ENCODE results near the gene DENND6B. TPM values are rescaled to one million over a fixed set of nuclear protein-coding genes. Genes with fewer than 3 reads are reported as not detected.
A peak's percentile ranks its signal among the peaks of the same experiment; 100 is the strongest.

Gene DENND6B
- total RNA-seq, 4 donors from 2014 or later, result 4.3 to 14.3 (median 9.3) TPM

DNA sequence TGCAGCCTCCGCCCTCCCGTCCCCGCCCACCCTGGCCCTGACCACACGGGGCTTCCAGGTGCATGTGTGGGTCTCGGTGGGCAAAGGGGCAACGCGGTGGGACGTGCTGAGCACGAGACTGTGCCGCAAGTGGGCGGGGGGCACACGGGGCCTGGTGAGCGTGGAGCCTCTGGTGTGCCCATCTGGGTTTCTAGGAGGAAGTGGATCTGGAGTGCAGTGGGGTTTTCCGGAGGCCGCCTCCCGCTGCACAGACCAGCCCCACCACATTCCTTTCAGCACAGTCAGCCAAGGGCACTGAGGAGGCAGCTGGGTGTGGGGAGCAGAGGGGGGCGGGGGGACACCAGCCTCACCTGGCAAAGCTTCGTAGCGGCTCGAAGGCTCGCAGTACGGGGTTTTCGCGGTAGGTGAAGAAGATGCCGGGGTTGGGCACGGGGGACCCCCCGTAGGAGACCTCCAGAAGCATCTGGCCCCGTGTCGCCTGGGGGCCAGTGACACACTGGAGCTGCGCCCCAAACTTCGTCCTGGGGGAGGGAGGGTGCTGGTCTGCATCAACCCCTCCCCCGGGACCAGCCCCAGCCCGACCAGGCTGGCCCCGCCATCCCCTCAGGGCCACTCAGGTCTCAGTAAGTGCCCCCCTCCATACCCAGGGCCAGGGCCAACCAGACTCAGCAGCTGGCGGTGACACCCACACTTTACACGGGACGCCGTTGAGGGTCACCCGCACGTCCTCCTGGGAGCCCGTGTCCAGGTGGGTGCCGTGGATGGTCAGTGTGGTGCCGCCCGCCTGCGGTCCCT, 44.3 kb downstream of the DENND6B start:
- Histone ChIP-seq H3K4me1 (peaks cover 0 to 12% of the 10 kb centered on the region in 2 donors), H3K36me3 (peaks cover 90 to 91% of the 10 kb centered on the region in 2 donors), H3K4me3 (replicated peaks in 1 of 3) (no peak overlapping the region), H3K27ac (peak overlapping the region in 2 of 3 donors; percentile 46 to 65), H3K27me3 (no peaks in the 10 kb centered on the region), H3K9me3 (no peaks in the 10 kb centered on the region)
- intact Hi-C loops (cut with DNase I), result no loop called here
- WGBS, 2 donors, result 80 to 81% methylated on average over 17 to 36 of the region's 45 CpGs
- no peak for TF ChIP-seq POLR2A (IDR thresholded peaks at IDR 0.05)
- TF ChIP-seq, protein P1, sequence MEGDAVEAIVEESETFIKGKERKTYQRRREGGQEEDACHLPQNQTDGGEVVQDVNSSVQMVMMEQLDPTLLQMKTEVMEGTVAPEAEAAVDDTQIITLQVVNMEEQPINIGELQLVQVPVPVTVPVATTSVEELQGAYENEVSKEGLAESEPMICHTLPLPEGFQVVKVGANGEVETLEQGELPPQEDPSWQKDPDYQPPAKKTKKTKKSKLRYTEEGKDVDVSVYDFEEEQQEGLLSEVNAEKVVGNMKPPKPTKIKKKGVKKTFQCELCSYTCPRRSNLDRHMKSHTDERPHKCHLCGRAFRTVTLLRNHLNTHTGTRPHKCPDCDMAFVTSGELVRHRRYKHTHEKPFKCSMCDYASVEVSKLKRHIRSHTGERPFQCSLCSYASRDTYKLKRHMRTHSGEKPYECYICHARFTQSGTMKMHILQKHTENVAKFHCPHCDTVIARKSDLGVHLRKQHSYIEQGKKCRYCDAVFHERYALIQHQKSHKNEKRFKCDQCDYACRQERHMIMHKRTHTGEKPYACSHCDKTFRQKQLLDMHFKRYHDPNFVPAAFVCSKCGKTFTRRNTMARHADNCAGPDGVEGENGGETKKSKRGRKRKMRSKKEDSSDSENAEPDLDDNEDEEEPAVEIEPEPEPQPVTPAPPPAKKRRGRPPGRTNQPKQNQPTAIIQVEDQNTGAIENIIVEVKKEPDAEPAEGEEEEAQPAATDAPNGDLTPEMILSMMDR (IDR thresholded peaks at IDR 0.05), result no peak
- peak; percentile 73 to 75 for DNase-seq

DNA sequence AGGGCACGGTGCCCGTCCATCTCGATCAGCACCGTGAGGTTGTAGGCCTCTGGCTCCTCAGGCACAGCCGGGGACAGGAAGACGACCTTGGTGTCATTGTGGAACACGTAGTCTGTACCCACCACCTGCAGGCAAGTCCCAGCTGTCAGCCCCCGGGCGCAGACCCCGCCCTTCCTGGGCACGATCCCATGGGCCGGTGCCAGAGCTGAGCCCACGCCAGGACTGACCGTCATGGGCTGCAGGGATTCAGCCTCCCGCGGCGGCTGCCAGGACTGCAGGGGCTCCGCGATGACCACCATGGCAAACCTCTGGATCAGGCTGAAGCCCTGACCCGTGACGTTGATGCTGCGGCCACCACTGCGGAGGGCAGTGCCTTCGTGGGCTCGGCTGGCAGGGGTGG, 44.9 kb downstream of the DENND6B start:
- no peak for DNase-seq
- peaks cover 0 to 12% of the 10 kb centered on the region in 2 donors for H3K4me1 ChIP-seq
- TF ChIP-seq, protein P1 (IDR thresholded peaks at IDR 0.05), result no peak
- no peak for TF ChIP-seq POLR2A (IDR thresholded peaks at IDR 0.05)

DNA sequence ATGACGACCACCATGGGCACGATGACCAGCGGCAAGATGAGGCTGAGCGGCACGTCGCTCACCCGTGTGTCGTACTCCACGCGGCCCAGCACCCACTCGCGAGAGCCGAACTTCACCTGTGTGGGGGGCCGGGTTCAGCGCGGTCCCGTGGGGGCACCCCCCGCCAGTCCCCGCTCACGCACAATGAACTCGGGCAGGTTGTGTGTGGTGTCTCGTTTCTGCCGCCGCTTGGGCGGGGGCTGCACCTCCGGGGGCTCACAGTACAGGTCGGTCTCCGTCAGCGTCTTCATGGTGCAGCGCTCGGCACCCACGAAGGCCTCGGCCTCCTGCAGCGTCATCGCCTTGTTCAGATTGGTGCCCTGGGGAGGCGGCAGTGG, 45.4 kb downstream of the DENND6B start:
- Histone ChIP-seq H3K36me3 (peaks cover 89 to 90% of the 10 kb centered on the region in 2 donors), H3K4me3 (replicated peaks in 1 of 3) (no peak overlapping the region), H3K4me1 (peaks cover 0 to 12% of the 10 kb centered on the region in 2 donors), H3K9me3 (no peaks in the 10 kb centered on the region), H3K27me3 (no peaks in the 10 kb centered on the region), H3K27ac (no peak overlapping the region)
- DNase-seq, result no peak
- no peak for TF ChIP-seq POLR2A (IDR thresholded peaks at IDR 0.05)
- TF ChIP-seq, protein P1 (IDR thresholded peaks at IDR 0.05), result no peak
- WGBS, 2 donors, result 95 to 97% methylated on average over 13 to 35 of the region's 36 CpGs
- intact Hi-C loops (cut with DNase I), result no loop called here

More for the DNA sequence above, 44.9 kb downstream of the DENND6B start:
- H3K36me3 ChIP-seq, result peaks cover 90% of the 10 kb centered on the region in 2 donors
- no peaks in the 10 kb centered on the region for H3K9me3 ChIP-seq
- peak overlapping the region in 2 of 3 donors; percentile 46 to 65 for H3K27ac ChIP-seq
- intact Hi-C loops (cut with DNase I), result no loop called here
- no peaks in the 10 kb centered on the region for H3K27me3 ChIP-seq
- 91% methylated on average over 8 of the region's 25 CpGs; no CpG with 5 or more reads in 1 of the 2 donors for WGBS, 2 donors
- no peak overlapping the region for H3K4me3 ChIP-seq (replicated peaks in 1 of 3)

GRCh38 chr22:50280708-50281383, 46.0 kb downstream of the DENND6B start:
- DNase-seq, result no peak
- Histone ChIP-seq H3K9me3 (no peaks in the 10 kb centered on the region), H3K27ac (no peak overlapping the region), H3K36me3 (peaks cover 89 to 91% of the 10 kb centered on the region in 2 donors), H3K4me3 (replicated peaks in 1 of 3) (no peak overlapping the region), H3K4me1 (peaks cover 0 to 12% of the 10 kb centered on the region in 2 donors), H3K27me3 (no peaks in the 10 kb centered on the region)
- TF ChIP-seq, protein P1 (IDR thresholded peaks at IDR 0.05), result no peak
- no peak for TF ChIP-seq POLR2A (IDR thresholded peaks at IDR 0.05)
- intact Hi-C loops (cut with DNase I), result no loop called here
- 96 to 97% methylated on average over 24 to 43 of the region's 47 CpGs for WGBS, 2 donors
